MM.1S (cell line): ENCODE measurements around the gene TNFRSF4.

Source experiments
- DNase-seq: peaks from one replicate; pipeline ENCODE4 v3.0.0-alpha.2; 2015
- H2AFZ ChIP-seq: fragments of 300-600 bp; sonication (generic); 2 replicates; pipeline ENCODE4 v1.6.0; 2016; ENCODE audit warnings: antibody characterized with exemption, low read length
- H3F3A ChIP-seq: fragments of 300-600 bp; sonication (generic); 2 replicates; pipeline ENCODE4 v1.6.1; 2016; ENCODE audit warnings: mild to moderate bottlenecking, antibody characterized with exemption, low read length, moderate library complexity, mixed read lengths; ENCODE audit not compliant: insufficient read depth
- H3K27ac ChIP-seq: fragments of 300-600 bp; sonication (generic); 2 replicates; pipeline ENCODE4 v1.5.1; 2016; ENCODE audit warnings: mild to moderate bottlenecking, low read length
- H3K27me3 ChIP-seq: fragments of 300-600 bp; sonication (generic); replicated peaks from 2 replicates; pipeline ENCODE4 v1.6.0; 2016; ENCODE audit warnings: low read length; ENCODE audit not compliant: insufficient read depth
- H3K36me3 ChIP-seq: fragments of 300-600 bp; sonication (generic); replicated peaks from 2 replicates; pipeline ENCODE4 v1.6.1; 2016; ENCODE audit warnings: mild to moderate bottlenecking, low read length, mixed read lengths; ENCODE audit not compliant: insufficient read depth
- H3K4me1 ChIP-seq: fragments of 300-600 bp; sonication (generic); 2 replicates; pipeline ENCODE4 v1.6.1; 2016; ENCODE audit warnings: low read length, mixed read lengths
- H3K4me2 ChIP-seq: fragments of 300-600 bp; sonication (generic); 2 replicates; pipeline ENCODE4 v1.6.0; 2016; ENCODE audit warnings: low read depth, low read length
- H3K4me3 ChIP-seq: fragments of 300-600 bp; sonication (generic); 2 replicates; pipeline ENCODE4 v1.5.1; 2016; ENCODE audit warnings: low read length, mixed read lengths
- H3K79me2 ChIP-seq: fragments of 300-600 bp; sonication (generic); 2 replicates; pipeline ENCODE4 v1.6.1; 2016; ENCODE audit warnings: mixed run types, low read length, mixed read lengths
- H3K9ac ChIP-seq: fragments of 300-600 bp; sonication (generic); 2 replicates; pipeline ENCODE4 v1.6.1; 2016; ENCODE audit warnings: low read length, mixed read lengths
- H3K9me2 ChIP-seq: fragments of 300-600 bp; sonication (generic); replicated peaks from 2 replicates; pipeline ENCODE4 v1.6.1; 2016; ENCODE audit warnings: mild to moderate bottlenecking, low read length, mixed read lengths; ENCODE audit not compliant: insufficient read depth
- H3K9me3 ChIP-seq: fragments of 300-600 bp; sonication (generic); replicated peaks from 2 replicates; pipeline ENCODE4 v1.6.1; 2016; ENCODE audit warnings: mild to moderate bottlenecking, low read length, mixed read lengths; ENCODE audit not compliant: insufficient read depth
- H4K20me1 ChIP-seq: fragments of 300-600 bp; sonication (generic); 2 replicates; pipeline ENCODE4 v1.6.1; 2016; ENCODE audit warnings: mild to moderate bottlenecking, low read length, moderate library complexity, mixed read lengths; ENCODE audit not compliant: insufficient read depth
- CTCF ChIP-seq: fragments of 300-600 bp; sonication (generic); IDR thresholded peaks from 2 replicates; pipeline ENCODE4 v1.5.1; 2016; ENCODE audit warnings: antibody characterized with exemption, low read length, mixed read lengths
- EZH2 ChIP-seq: fragments of 300-600 bp; sonication (generic); optimal IDR thresholded peaks from 2 replicates; pipeline ENCODE3; 2017; ENCODE audit warnings: low read depth, mild to moderate bottlenecking, antibody characterized with exemption, low read length, mixed read lengths
- EZH2phosphoT487 ChIP-seq: fragments of 300-600 bp; sonication (generic); IDR thresholded peaks from 2 replicates; pipeline ENCODE4 v1.6.1; 2018; ENCODE audit warnings: antibody characterized with exemption, low read length

TNFRSF4 gene

GRCh38 chr1:1202831-1203560, 11.0 kb downstream of the TNFRSF4 start:
- H3K9me3 ChIP-seq: no peaks in the 10 kb centered on the region
- H3K4me1 ChIP-seq: no peaks in the 10 kb centered on the region
- H3K27me3 ChIP-seq: peaks cover 74% of the 10 kb centered on the region
- H3K27ac ChIP-seq: no peak overlapping the region
- H3K4me2 ChIP-seq: no peak overlapping the region
- no peak for TF ChIP-seq CTCF
- H3K79me2 ChIP-seq: no peaks in the 10 kb centered on the region
- H4K20me1 ChIP-seq: no peaks in the 10 kb centered on the region
- no peak overlapping the region for H2AFZ ChIP-seq
- H3K9me2 ChIP-seq: no peaks in the 10 kb centered on the region
- no peak overlapping the region for H3K4me3 ChIP-seq
- H3K36me3 ChIP-seq: no peaks in the 10 kb centered on the region
- H3F3A ChIP-seq: no peaks in the 10 kb centered on the region
- H3K9ac ChIP-seq: no peak overlapping the region
- no peak for DNase-seq

GRCh38 chr1:1200876-1201810, 12.8 kb downstream of the TNFRSF4 start:
- H3K4me2 ChIP-seq: no peak overlapping the region
- H3K27ac ChIP-seq: no peak overlapping the region
- H4K20me1 ChIP-seq: no peaks in the 10 kb centered on the region
- peaks cover 65% of the 10 kb centered on the region for H3K27me3 ChIP-seq
- no peak overlapping the region for H3K9ac ChIP-seq
- no peaks in the 10 kb centered on the region for H3K9me2 ChIP-seq
- DNase-seq: no peak
- no peaks in the 10 kb centered on the region for H3F3A ChIP-seq
- H3K4me1 ChIP-seq: no peaks in the 10 kb centered on the region
- H3K9me3 ChIP-seq: no peaks in the 10 kb centered on the region
- H3K4me3 ChIP-seq: no peak overlapping the region
- no peak overlapping the region for H2AFZ ChIP-seq
- no peaks in the 10 kb centered on the region for H3K79me2 ChIP-seq
- TF ChIP-seq EZH2phosphoT487 (no peak), EZH2 (no peak), CTCF (no peak)
- no peaks in the 10 kb centered on the region for H3K36me3 ChIP-seq

- DNase-seq: no peak
Measured at GRCh38 chr1:1199961-1200875, 13.7 kb downstream of the TNFRSF4 start.

More at GRCh38 chr1:1199961-1200875, 13.7 kb downstream of the TNFRSF4 start:
- no peaks in the 10 kb centered on the region for H3K79me2 ChIP-seq
- no peak overlapping the region for H2AFZ ChIP-seq
- peaks cover 64% of the 10 kb centered on the region for H3K27me3 ChIP-seq
- no peak overlapping the region for H3K27ac ChIP-seq
- TF ChIP-seq CTCF (no peak), EZH2 (no peak), EZH2phosphoT487 (no peak)
- H3K9me2 ChIP-seq: no peaks in the 10 kb centered on the region
- no peaks in the 10 kb centered on the region for H3K4me1 ChIP-seq
- H3K4me2 ChIP-seq: no peak overlapping the region
- no peaks in the 10 kb centered on the region for H3F3A ChIP-seq
- no peaks in the 10 kb centered on the region for H4K20me1 ChIP-seq
- H3K36me3 ChIP-seq: no peaks in the 10 kb centered on the region
- no peaks in the 10 kb centered on the region for H3K9me3 ChIP-seq
- H3K9ac ChIP-seq: no peak overlapping the region
- no peak overlapping the region for H3K4me3 ChIP-seq
